HG03378 (cell line): Measurements from ENCODE around the gene TMC5.

ENCODE experiments used
- ATAC-seq: cut with Tn5 transposase; IDR thresholded peaks from one replicate; pipeline ENCODE4 v1.9.1; 2021; ENCODE audit warnings: mild to moderate bottlenecking, moderate library complexity; ENCODE audit not compliant: unreplicated experiment

TMC5 gene

GRCh38 chr16:19502395-19503131, 84.9 kb downstream of the TMC5 start:
- ATAC-seq, result no peak

GRCh38 chr16:19503461-19504075, 85.9 kb downstream of the TMC5 start:
- no peak for ATAC-seq

- no peak for ATAC-seq
Observed at GRCh38 chr16:19505600-19506303, 88.1 kb downstream of the TMC5 start.

GRCh38 chr16:19506965-19507364, 89.3 kb downstream of the TMC5 start:
- ATAC-seq, result no peak

GRCh38 chr16:19507867-19508266, 90.2 kb downstream of the TMC5 start:
- ATAC-seq, result no peak

- ATAC-seq, result no peak
Observed at GRCh38 chr16:19512297-19512696, 94.6 kb downstream of the TMC5 start.

- no peak for ATAC-seq
Observed at GRCh38 chr16:19513377-19514053, 95.8 kb downstream of the TMC5 start.

- no peak for ATAC-seq
Observed at GRCh38 chr16:19515757-19516156, 98.1 kb downstream of the TMC5 start.

GRCh38 chr16:19517424-19518089, 99.9 kb downstream of the TMC5 start:
- no peak for ATAC-seq

GRCh38 chr16:19518388-19518787, 100.7 kb downstream of the TMC5 start:
- no peak for ATAC-seq

GRCh38 chr16:19520861-19521331, 103.2 kb downstream of the TMC5 start:
- ATAC-seq, result no peak

GRCh38 chr16:19521471-19522396, 104.1 kb downstream of the TMC5 start, which contains the start of gene GDE1:
GDE1 (minus strand) TSS chr16:19522098; CDS start chr16:19521964, 134 bp downstream.
- peak; percentile 68 for ATAC-seq

- no peak for ATAC-seq
Observed at GRCh38 chr16:19522397-19522732, 104.7 kb downstream of the TMC5 start.

- no peak for ATAC-seq
Observed at GRCh38 chr16:19522760-19523159, 105.1 kb downstream of the TMC5 start.

GRCh38 chr16:19523184-19523558, 105.5 kb downstream of the TMC5 start:
- ATAC-seq, result no peak

GRCh38 chr16:19523559-19524355, 106.1 kb downstream of the TMC5 start, which contains the start of gene CCP110:
CCP110 (plus strand) TSS chr16:19523942; CDS start chr16:19527882, 3,940 bp downstream.
- peak; percentile 61 for ATAC-seq

GRCh38 chr16:19524356-19524615, 106.6 kb downstream of the TMC5 start:
- no peak for ATAC-seq

- no peak for ATAC-seq
Observed at GRCh38 chr16:19524616-19525384, 107.1 kb downstream of the TMC5 start.
